ENCODE results near the gene NAV3.

NAV3 gene

DNA sequence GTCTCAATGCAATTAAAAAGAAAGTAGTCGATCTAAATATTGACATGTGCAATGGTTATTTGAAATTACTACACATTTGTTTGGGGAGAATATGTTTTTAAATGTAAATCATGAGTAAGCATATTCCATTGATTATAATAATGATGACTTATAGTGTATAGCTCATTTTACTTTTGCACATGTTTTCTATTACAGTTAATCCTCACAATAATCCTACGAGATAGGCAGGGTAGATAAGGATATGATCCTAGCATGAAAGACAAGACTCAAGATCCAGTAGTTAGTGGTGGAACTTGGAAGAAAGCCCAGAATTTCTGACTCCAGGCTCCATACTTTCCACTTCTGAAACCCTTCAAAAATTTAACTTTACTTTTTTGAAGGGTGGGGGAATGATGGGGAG lies 94.0 kb downstream of the NAV3 start:
- DNase-seq (ENCODE audit: low read depth), result no peak

DNA sequence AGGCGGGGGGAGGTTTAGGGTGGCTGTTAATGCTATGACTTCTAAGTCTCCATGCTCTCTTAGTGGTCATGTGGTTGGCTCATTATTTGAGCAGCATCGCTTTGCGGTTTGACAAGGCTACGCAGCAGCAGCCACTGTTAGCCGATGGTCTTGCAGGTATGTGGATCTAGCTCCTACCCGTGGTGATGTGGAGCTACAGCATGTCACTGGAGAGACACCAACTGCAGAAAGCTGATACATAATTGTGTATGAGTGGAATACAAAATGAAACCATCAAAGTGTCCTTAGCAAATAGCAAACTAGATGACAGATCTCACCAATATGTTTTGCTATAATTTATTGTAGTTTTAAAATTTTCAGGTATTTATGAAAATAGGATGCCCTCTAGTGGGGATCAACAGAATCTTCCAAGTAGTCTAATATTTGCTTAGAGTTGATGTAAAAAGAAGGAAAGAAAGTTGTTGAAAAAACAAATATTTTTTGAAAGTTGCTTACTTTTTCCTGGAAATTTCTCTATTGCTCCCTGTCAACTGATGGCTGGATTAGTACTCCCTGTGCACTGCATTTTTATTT lies 94.9 kb downstream of the NAV3 start:
- DNase-seq (ENCODE audit: low read depth), result no peak

DNA sequence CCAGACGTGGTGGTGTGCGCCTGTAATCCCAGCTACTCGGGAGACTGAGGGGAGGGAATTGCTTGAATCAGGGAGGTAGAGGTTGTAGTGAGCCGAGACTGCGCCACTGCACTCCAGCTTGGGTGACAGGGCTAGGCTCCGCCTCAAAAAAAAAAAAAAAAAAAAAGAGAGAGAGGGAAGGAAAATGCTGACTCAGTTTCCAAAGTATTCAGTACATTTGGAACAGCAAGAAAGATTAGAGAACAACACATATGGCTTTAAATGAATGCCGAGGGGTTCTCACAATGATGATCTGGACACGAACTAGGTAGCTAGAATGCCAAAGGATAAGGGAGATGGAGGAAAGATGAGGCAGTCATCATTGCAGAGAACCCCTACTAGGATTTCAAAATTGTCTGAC lies 97.4 kb downstream of the NAV3 start:
- DNase-seq (ENCODE audit: low read depth), result no peak

DNA sequence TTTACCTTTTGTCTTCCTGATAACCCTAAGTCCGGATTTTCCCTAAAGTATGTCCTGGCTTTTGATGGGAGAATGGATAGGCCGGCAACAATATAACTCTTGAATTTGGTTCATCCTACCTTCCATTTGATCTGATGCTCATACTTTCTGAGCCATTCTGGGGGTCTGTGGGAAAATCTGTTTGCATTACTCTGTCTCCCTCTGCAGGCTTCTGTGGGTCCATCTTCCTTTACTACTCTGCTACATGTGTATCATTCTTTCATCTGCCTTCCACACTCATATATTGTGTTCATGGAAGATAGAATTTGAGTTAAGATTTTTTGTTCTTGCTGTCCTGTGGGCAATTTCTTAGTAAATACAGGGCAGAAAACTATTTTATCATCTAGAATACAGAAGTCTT lies 101.5 kb downstream of the NAV3 start:
- no peak for DNase-seq (ENCODE audit: low read depth)

DNA sequence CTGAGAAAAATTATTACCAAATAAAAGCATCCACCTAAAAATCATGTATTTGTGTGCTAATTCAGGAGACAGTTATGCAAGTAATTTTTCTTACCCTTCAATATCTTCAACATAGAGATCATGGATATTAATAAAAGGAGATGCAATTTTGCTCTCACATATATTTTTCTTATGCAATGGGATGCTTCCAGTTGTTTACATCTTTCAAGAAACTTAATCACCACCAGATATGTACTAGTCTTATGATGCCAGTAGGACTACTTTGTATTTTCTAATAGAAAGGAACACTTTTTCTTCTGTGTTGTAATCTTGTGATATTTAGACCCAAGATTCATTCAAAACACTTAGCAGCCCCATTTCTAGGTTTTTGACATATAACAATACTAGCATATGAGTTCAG lies 107.6 kb downstream of the NAV3 start:
- no peak for DNase-seq (ENCODE audit: low read depth)

DNA sequence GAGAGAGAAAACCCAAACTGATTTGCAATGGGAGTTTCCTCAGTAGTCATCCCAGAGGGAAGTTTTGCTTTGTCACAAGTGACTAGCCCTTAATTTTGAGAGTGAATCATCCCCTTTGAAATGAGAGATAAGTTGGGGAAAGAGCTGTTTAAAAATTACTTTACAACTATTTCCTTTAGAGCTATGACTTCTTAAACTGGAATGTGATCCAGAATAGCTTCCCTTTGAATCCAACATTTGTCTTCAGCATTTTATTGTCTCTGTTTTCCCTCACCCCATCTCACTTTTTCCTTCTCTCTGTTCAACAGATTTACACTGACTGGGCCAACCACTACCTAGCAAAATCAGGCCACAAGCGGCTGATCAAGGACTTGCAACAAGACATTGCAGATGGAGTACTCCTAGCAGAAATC lies 109.3 kb downstream of the NAV3 start:
- no peak for DNase-seq (ENCODE audit: low read depth)

DNA sequence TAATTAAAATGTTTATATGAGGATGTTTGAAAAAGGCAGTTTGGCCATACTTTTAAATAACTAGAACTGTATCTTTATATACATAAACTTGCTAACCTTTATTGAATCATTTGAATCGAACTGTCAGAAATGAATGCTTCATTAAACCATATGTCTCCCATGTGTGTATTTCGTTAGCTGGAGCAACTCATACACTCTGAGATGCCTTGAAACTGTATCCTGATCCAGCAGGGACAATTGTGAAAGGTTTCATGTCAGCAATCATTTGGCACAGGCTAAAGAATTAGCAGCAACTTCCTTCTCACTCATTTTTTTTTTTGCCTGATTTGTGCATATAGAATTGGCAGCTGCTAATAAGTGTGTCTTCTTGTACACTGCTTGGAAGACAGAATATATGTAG lies 109.9 kb downstream of the NAV3 start:
- no peak for DNase-seq (ENCODE audit: low read depth)

DNA sequence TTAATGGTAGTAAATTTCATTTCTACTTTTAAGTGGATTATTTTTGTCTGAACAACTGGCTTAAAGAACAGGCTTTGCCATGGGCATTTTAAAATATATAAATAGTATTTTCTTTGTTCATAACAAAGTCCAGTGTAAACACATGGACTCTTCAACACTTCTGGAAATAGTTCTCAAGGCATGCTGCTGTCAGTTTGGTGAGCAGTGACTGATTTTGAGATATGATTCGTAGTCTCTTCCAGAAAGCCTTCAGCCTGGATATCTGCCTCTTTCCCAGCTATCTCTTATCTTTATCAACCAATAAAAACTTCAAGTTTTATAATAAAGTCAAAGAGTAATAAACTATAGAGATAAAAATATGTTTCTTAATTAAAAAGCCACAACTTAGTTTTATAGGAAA lies 110.7 kb downstream of the NAV3 start:
- no peak for DNase-seq (ENCODE audit: low read depth)

DNA sequence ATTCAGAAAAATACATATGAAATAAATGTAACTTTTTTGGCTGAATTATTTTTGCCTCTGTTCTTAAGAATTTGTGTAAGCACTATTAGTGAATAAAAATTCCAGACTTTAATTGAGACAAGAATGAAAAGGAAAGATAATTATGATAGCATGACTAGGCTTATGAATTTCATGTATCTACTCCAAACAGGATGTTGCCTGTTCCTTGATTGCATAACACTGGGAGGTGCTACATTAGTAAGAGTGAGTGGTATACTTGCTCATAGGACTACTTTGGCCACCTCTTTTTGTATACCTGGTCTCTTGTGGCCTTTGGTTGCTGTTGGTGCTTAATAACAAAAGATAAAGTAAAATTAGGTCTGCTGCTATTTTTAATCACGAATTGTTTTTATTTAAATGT lies 112.8 kb downstream of the NAV3 start:
- DNase-seq (ENCODE audit: low read depth), result no peak

DNA sequence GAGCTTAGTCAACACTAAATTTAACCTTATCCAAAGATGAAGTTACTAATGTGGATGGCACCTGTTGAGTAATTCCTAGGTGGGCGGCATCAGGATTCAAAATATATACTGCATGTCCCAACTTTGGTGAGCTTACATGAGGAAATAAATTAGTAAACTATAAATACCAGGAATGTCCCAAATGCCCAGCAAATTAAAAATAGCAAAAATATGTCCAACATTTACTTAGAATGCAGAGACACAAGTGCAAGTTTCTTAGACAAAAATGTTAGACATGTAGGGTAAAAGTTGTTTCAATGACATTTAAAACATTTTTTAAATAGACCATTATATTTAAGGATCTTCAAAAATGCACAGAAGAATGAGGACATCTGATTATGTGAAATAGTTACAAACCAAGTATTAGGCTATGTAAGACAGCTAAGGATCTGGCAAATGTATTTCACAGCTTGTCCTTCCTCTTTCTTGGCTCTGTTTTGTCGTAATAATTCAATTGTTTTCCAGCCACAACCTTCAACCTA lies 115.9 kb downstream of the NAV3 start:
- no peak for DNase-seq (ENCODE audit: low read depth)

DNA sequence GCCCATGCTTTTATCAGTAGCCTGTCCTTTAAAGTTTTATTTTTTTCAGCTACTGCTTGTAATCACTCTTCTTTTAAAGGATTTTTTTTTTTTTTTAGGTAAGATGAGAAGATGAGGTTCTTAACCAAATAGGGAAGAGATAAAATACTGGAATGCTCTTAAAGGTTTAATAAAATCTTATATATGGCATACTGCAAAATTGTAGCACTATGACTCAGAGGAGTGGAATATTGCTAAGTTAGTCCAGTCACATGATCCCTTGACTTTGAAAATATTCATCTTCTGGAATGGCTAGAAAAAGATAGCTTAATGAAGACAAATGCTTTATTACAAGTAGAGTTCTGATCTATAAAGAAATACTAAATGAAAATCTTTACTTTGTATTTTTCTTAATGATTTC lies 116.6 kb downstream of the NAV3 start:
- DNase-seq (ENCODE audit: low read depth), result no peak

DNA sequence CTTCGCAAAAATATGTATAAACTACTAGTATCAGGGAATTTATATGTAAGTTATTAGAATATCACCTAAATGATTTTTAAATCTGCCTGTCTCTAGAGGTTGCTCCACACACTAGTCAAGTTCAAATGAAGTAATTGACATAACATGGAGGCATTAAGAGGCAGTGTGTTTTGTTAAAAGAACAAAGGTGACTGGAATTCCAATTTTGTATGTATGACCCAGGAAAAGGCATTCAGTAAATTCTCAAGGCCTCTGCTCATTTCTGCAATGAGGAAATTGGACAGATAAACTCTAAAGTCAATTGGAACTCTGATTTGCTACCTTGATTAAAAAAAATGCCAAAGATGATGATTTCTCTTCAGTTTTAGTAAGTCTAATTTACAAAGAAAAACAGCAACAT lies 117.1 kb downstream of the NAV3 start:
- no peak for DNase-seq (ENCODE audit: low read depth)

DNA sequence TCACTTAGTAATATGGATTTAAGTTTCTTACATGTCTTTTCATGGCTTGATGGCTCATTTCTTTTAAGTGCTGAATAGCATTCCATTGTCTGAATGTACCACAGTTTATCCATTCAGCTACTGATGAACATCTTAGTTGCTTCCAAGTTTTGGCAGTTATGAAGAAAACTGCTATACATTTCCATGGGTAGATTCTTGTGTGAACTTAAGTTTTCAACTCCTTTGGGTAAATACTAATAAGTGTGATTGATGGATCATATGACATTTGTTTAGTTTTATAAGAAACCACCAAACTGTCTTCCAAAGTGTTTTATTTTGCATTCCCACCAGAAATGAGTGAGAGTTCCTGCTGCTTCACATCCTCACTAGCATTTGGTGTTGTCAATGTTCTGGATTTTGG lies 119.2 kb downstream of the NAV3 start:
- no peak for DNase-seq (ENCODE audit: low read depth)

DNA sequence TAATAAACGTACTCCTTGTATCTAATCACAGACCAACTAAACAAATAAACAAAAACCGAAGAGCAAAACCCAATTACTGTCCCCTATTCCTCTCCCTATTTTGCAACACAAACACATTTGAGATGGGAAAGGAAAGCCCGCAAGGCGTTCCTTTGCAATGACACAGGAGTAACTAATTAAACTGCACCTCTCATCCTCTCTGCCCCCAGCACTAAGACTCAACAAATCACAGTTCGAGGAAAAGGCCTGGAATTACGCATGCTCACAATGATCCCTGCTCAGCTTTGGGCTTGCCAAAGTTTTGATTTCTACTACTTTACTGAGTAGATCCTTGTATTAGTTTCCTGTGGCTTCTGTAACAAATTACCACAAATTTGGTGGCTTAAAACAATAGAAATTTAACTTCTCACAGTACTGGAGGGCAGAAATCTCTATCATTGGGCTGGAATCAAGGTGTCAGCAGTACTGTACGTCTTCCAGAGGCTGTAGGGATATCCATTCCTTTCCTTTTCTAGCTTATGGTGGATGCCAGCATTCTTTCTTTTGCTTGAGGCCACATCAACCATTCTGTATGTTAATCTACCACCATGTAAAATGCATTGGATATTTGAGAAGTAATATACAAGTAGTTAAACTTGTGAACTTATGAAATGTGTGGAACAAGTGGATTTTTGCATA lies 123.0 kb downstream of the NAV3 start:
- DNase-seq (ENCODE audit: low read depth), result no peak

DNA sequence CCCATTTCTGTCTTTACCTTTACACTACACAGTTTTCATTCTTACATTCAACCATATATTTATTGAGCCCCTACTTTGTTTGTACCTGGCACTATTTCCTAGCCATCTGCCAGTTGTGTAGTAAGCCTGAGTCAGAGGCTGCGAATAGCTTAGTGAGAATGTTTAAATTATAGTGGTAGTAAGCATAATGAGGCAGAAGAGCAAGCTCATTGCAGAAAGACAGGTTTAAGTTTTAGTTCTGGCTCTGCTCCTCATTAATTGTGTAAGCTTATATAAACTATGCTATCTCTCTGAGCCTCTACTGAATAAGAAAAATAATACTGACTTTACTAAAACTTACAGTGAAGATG lies 123.5 kb downstream of the NAV3 start:
- no peak for DNase-seq (ENCODE audit: low read depth)

DNA sequence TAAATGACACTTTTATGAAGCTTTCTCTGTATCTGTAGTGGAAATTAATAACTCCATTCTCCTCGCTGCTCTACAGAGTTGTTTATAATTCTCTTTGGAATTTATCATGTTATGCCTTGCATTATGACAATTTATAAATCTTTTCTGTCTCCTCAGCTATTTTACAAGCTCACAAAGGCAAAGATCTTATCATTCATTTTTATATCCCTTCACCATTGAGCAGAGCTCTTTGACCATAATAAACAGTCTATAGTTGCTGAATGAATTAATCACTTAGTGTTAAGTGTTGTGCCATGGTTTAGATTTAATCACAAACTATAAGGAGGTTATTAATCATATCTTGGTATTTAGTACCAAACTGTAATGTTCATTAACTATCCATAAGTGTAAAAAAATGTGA lies 126.4 kb downstream of the NAV3 start:
- DNase-seq (ENCODE audit: low read depth), result no peak

DNA sequence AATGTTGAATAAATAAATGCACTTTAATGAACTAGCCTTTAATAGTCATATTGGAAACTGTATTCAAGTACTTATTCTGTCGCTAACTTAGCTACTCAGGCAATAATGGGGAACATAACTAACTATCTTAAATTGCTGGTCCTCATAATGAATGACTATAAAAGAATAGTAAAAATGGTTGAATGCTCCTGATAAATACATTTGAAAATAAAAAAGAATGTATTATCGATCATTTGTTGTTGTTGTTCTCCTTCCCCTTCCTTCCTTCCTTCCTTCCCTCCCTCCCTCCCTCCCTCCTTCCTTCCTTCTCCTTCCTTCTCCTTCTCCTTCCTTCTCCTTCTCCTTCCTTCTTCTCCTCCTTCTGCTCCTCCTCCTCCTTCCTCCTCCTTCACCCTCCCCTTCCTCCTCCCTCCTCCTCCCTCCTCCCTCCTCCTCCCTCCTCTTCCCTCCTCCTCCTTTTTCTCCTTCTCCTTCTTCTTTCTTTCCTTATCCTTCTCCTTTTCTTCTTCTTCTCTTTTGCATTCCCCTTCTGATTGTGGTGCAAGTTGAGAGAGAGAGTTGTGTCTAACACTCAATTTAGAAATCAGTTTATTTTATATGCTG lies 133.0 kb downstream of the NAV3 start:
- no peak for DNase-seq (ENCODE audit: low read depth)

DNA sequence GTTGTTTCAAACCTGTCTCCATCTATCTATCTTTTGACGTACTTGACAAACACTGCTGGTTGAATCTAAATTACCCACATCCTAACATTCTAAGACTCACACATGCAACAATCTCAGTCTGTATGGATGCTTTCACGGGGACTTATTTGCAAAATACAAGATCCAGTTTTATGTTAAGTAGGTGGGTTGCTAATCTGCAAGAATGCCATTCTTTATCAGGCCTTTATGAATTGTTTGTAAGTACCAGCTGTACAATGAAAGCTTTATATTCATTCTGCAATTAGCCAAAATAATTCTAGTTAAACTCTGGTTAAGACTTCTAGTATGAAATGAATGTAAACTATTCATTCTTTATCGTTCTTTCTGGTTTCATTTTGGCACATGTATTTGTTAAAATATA lies 135.1 kb downstream of the NAV3 start:
- DNase-seq (ENCODE audit: low read depth), result no peak

DNA sequence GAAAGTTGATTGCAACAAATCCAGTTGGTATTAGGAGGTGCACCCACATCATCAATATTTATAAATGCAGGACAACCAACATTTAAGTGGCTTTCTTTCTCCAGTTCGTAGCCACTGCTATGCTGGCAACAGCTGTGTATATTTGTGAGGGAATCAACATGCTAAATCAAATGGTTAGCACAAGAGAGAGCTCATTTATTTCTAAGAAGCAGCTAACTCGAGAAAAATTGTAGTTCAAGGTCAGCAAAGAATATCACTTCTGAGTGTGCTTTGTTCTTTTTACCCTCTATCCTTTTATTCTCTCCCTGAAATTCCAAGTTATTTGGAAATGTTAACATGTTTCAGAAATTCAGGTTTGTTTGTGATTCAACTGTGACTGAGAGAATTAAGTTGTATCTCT lies 137.3 kb downstream of the NAV3 start:
- DNase-seq (ENCODE audit: low read depth), result no peak

DNA sequence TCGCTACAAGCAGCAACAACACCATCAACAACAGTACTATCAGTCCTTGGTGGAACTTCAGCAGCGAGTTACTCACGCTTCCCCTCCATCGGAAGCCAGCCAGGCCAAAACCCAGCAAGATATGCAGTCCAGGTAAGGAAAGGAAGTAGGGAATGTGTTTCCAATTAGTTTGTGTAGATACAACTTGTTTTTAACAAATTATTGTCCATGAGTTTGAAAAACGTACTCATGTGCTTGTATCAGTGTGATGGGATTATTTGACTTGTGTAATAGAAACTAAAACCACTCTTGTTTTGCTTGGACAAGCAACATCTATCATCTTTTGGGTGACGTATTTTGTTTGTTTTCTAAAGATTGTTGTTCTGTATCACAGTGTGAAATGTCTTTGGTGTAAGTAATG lies 137.9 kb downstream of the NAV3 start:
- DNase-seq (ENCODE audit: low read depth), result no peak

DNA sequence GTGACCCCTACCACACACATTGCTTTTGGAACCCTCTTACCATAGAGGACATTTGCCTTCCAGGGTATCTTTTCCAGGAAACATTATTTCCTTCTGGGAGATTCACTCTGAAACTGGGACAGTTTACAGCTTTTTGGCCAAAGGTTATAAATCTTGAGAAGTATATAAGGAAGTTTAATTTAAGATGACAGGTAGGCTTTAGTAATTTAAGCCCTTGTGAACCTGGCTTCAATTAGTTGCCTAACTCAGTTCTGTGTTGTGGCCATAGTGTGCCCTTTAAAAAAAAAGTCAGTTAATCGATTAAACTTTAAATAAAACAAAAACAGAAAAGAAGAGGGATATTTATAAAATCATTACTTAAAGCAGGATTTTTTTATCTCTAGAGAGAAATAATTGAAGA lies 142.9 kb downstream of the NAV3 start:
- DNase-seq (ENCODE audit: low read depth), result no peak

DNA sequence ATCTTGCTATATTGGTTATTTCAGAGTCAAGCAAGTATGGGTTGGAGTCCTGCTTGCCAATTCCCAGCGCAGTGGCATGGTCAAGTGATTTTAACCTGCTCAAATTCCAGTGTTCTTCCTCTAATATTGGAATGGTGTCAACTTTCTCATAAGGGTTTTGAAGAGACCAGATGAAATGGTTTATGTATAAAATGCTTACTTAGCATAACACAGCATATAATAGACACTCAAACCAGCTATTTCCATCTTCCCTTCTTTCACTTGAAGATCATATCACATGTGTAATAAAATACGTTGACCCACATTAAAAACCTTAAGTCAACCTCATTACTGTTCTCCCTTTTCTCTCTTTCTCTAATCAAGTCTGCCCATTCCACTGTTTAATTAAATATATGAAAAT lies 144.0 kb downstream of the NAV3 start:
- no peak for DNase-seq (ENCODE audit: low read depth)

DNA sequence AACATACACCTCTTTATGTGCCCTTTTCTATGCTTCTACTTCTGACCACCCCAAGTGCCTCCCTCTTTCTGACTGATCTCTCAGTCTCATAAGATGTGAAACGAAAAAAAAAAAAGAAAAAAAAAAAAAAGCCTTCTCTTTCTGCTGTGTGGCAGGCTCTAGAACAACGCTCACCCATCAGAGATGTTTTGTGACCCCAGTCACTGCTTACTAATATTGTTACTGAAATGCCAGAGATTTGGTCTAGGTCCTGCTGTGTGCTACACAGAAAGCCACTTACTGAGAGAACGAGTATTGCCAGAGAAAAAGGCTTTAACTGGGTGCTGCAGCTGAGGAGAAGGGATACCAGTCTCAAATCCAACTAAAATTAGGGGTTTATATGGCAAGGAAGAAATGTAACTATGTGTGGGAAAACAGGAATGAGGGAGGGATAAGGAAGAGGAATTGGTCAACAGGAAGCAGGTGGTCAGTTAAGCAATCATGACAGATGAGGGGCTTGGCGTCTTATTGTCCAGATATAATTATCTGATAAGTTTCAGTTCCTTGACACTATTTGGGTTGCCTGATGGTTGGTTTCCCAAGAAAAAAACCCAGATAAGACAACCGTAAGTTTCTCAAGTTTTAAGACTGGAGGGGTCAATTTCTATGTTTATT lies 149.0 kb downstream of the NAV3 start:
- DNase-seq (ENCODE audit: low read depth), result no peak

Measured in activated T-cell treated with anti-CD3 and anti-CD28 coated beads for 1 hour (primary cell).